Measurements from ENCODE around the gene DENND5A.

The DENND5A gene

DNA sequence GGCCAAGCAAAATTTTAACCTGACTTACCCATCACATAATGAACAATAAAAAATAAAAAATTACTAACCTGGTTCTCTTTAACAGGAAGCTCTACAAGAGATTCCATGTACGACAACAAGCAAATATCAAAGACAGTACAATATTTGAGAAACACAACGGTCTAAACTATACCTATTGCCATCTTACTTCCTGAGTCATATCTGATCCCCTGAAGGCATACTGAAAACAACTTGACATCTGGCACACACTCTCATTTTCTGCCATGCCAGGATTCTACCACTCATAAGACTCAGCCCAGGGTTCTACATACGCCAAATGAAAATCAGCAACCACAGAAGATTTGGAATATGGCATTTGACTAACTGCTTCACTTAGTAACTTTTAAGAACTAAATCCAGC lies 13.8 kb downstream of the DENND5A start:
- peaks cover 10% of the 10 kb centered on the region for H4K20me1 ChIP-seq (ENCODE audit: insufficient read depth, low read length)

DNA sequence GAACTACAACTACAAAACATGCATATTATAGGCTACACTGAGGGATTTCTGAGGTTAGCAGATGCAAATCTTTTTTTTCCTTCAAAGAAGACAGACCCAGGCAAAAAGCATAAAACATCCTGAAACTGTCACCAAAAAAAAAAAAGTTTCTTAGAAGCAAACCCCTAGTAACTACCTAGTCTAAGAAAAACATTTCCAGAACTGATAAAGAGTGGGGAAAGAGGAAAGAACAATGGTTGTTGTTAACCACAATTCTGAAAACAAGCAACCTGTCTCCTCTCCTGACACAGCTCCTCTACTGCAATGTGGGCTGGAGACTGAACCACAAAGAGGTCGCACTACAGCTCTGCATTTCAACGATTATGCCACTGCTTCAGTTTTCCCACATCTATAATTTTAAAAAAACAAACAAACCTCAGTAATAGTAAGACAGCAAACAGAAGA lies 15.0 kb downstream of the DENND5A start:
- DNase-seq (peak; percentile 75), ATAC-seq (ENCODE audit: insufficient read depth, low read depth) (peak; percentile 97)
- Histone ChIP-seq H3K36me3 (ENCODE audit: insufficient read depth, low read length) (no peaks in the 10 kb centered on the region), H3K9ac (ENCODE audit: low read depth, low read length) (no peak overlapping the region), H3K4me1 (ENCODE audit: insufficient read depth, low read length) (peaks cover 32% of the 10 kb centered on the region), H3K27ac (ENCODE audit: low read length) (no peak overlapping the region), H2AFZ (ENCODE audit: low read depth, low read length) (no peak overlapping the region), H3K4me3 (ENCODE audit: low read depth in 1 of 2, low read length in 2 of 2) (no peak overlapping the region), H4K20me1 (ENCODE audit: insufficient read depth, low read length) (peaks cover 10% of the 10 kb centered on the region), H3K9me3 (ENCODE audit: insufficient read depth, low read length, severe bottlenecking) (no peaks in the 10 kb centered on the region), H3K79me2 (ENCODE audit: insufficient read depth, low read length) (no peaks in the 10 kb centered on the region), H3K4me2 (ENCODE audit: insufficient read depth, low read length) (peak overlapping the region; percentile 54; the same call in 1 of the 2 replicates), H3K27me3 (ENCODE audit: insufficient read depth, low read length, poor library complexity) (no peaks in the 10 kb centered on the region)
- TF ChIP-seq, protein P1, sequence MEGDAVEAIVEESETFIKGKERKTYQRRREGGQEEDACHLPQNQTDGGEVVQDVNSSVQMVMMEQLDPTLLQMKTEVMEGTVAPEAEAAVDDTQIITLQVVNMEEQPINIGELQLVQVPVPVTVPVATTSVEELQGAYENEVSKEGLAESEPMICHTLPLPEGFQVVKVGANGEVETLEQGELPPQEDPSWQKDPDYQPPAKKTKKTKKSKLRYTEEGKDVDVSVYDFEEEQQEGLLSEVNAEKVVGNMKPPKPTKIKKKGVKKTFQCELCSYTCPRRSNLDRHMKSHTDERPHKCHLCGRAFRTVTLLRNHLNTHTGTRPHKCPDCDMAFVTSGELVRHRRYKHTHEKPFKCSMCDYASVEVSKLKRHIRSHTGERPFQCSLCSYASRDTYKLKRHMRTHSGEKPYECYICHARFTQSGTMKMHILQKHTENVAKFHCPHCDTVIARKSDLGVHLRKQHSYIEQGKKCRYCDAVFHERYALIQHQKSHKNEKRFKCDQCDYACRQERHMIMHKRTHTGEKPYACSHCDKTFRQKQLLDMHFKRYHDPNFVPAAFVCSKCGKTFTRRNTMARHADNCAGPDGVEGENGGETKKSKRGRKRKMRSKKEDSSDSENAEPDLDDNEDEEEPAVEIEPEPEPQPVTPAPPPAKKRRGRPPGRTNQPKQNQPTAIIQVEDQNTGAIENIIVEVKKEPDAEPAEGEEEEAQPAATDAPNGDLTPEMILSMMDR (IDR thresholded peaks at IDR 0.05; ENCODE audit: borderline replicate concordance, extremely low read depth, low read length, poor library complexity, severe bottlenecking) = peak; percentile 44
- no peak for TF ChIP-seq EZH2 (IDR thresholded peaks at IDR 0.05; ENCODE audit: borderline replicate concordance, low read depth, low read length, severe bottlenecking)

More for the DNA sequence above, 13.8 kb downstream of the DENND5A start:
- no peaks in the 10 kb centered on the region for H3K36me3 ChIP-seq (ENCODE audit: insufficient read depth, low read length)
- H3K9me3 ChIP-seq (ENCODE audit: insufficient read depth, low read length, severe bottlenecking) = no peaks in the 10 kb centered on the region
- no peak overlapping the region for H3K4me3 ChIP-seq (ENCODE audit: low read depth in 1 of 2, low read length in 2 of 2)
- no peak for TF ChIP-seq EZH2 (IDR thresholded peaks at IDR 0.05; ENCODE audit: borderline replicate concordance, low read depth, low read length, severe bottlenecking)
- TF ChIP-seq, protein P1 (IDR thresholded peaks at IDR 0.05; ENCODE audit: borderline replicate concordance, extremely low read depth, low read length, poor library complexity, severe bottlenecking) = no peak
- H3K27ac ChIP-seq (ENCODE audit: low read length) = no peak overlapping the region; the same call in 1 of the 2 replicates
- DNase-seq (no peak), ATAC-seq (ENCODE audit: insufficient read depth, low read depth) (no peak)
- H3K27me3 ChIP-seq (ENCODE audit: insufficient read depth, low read length, poor library complexity) = no peaks in the 10 kb centered on the region
- no peaks in the 10 kb centered on the region for H3K79me2 ChIP-seq (ENCODE audit: insufficient read depth, low read length)
- H3K4me2 ChIP-seq (ENCODE audit: insufficient read depth, low read length) = no peak overlapping the region
- peaks cover 32% of the 10 kb centered on the region for H3K4me1 ChIP-seq (ENCODE audit: insufficient read depth, low read length)
- no peak overlapping the region for H3K9ac ChIP-seq (ENCODE audit: low read depth, low read length)
- no peak overlapping the region for H2AFZ ChIP-seq (ENCODE audit: low read depth, low read length)

DNA sequence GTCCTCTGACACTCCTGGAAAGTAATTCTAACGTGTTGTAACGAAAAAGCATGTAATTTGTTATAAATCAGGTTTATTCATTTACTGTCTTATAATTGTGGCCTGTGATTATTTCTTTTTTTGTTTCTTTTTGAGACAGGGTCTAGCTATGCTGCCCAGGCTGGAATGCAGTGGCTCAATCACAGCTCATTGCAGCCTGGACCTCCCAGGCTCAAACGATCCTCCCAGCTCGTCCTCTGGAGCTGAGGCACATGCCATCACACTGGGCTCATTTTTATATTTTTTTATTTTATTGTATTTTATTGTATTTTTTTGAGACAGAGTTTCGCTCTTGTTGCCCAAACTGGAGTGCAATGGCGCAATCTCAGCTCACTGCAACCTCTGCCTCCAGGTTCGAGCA lies 15.9 kb downstream of the DENND5A start:
- Histone ChIP-seq H3K27me3 (ENCODE audit: insufficient read depth, low read length, poor library complexity) (no peaks in the 10 kb centered on the region), H3K4me2 (ENCODE audit: insufficient read depth, low read length) (peak overlapping the region; percentile 54; the same call in 1 of the 2 replicates), H4K20me1 (ENCODE audit: insufficient read depth, low read length) (peaks cover 10% of the 10 kb centered on the region), H3K27ac (ENCODE audit: low read length) (no peak overlapping the region), H3K9ac (ENCODE audit: low read depth, low read length) (no peak overlapping the region), H3K4me3 (ENCODE audit: low read depth in 1 of 2, low read length in 2 of 2) (no peak overlapping the region), H3K79me2 (ENCODE audit: insufficient read depth, low read length) (no peaks in the 10 kb centered on the region), H2AFZ (ENCODE audit: low read depth, low read length) (no peak overlapping the region), H3K4me1 (ENCODE audit: insufficient read depth, low read length) (peaks cover 32% of the 10 kb centered on the region), H3K36me3 (ENCODE audit: insufficient read depth, low read length) (no peaks in the 10 kb centered on the region), H3K9me3 (ENCODE audit: insufficient read depth, low read length, severe bottlenecking) (no peaks in the 10 kb centered on the region)
- no peak for ATAC-seq (ENCODE audit: insufficient read depth, low read depth)
- DNase-seq = no peak
- TF ChIP-seq, protein P1 (IDR thresholded peaks at IDR 0.05; ENCODE audit: borderline replicate concordance, extremely low read depth, low read length, poor library complexity, severe bottlenecking) = no peak
- no peak for TF ChIP-seq EZH2 (IDR thresholded peaks at IDR 0.05; ENCODE audit: borderline replicate concordance, low read depth, low read length, severe bottlenecking)
